RWPE1 (cell line): Measurements from ENCODE around the gene SERPINF2.
"Not testable (repeated sequence)": the region's sequence is repeated elsewhere in the genome, so short reads cannot be mapped to it uniquely, and the experiment has no call there.

Source experiments
- CTCF ChIA-PET: fragments of 350-600 bp; sonication (Branson Sonifier 250); formaldehyde crosslinking; extraction: SDS; loops from one replicate; lab custom pipeline; 2021; lab: Yijun Ruan, JAX
- POLR2A ChIA-PET: fragments of 400-600 bp; formaldehyde crosslinking; extraction: SDS; loops from one replicate; lab custom pipeline; 2020; ENCODE audit warnings: antibody characterized with exemption; ENCODE audit not compliant: low non-redundant PET; lab: Yijun Ruan, JAX
- DNase-seq: peaks from one replicate; pipeline ENCODE4 v3.0.0; 2012; ENCODE audit warnings: low spot score
- H3K27ac ChIP-seq: fragments of 450-650 bp; 2 replicates; pipeline ENCODE4 v1.5.1; 2017
- TF ChIP-seq, protein P1 (sequence below): fragments of 450-650 bp; conservative IDR thresholded peaks from 2 replicates; pipeline ENCODE4 v1.5.1; 2017; ENCODE audit warnings: low read depth, mild to moderate bottlenecking

Gene SERPINF2

DNA sequence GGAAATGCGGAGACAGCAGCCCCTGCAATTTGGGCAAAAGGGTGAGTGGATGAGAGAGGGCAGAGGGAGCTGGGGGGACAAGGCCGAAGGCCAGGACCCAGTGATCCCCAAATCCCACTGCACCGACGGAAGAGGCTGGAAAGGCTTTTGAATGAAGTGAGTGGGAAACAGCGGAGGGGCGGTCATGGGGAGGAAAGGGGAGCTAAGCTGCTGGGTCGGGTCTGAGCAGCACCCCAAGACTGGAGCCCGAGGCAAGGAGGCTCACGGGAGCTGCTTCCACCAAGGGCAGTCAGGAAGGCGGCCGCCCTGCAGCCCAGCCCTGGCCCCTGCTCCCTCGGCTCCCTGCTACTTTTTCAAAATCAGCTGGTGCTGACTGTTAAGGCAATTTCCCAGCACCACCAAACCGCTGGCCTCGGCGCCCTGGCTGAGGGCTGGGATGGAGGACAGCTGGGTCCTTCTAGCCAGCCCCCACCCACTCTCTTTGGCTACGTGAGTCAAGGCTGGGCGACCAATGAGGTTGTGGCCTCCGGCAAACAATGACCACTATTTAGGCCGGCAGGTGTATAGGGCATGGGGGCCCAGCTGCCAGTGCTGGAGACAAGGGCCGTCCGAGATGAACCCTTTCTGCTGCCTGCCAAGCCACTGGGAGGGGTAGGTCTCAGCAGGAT, 19.7 kb downstream of the SERPINF2 start:
- peak overlapping the region; percentile 99 for H3K27ac ChIP-seq
- no peak for DNase-seq
- POLR2A ChIA-PET, result no interaction called here
- TF ChIP-seq, protein P1, sequence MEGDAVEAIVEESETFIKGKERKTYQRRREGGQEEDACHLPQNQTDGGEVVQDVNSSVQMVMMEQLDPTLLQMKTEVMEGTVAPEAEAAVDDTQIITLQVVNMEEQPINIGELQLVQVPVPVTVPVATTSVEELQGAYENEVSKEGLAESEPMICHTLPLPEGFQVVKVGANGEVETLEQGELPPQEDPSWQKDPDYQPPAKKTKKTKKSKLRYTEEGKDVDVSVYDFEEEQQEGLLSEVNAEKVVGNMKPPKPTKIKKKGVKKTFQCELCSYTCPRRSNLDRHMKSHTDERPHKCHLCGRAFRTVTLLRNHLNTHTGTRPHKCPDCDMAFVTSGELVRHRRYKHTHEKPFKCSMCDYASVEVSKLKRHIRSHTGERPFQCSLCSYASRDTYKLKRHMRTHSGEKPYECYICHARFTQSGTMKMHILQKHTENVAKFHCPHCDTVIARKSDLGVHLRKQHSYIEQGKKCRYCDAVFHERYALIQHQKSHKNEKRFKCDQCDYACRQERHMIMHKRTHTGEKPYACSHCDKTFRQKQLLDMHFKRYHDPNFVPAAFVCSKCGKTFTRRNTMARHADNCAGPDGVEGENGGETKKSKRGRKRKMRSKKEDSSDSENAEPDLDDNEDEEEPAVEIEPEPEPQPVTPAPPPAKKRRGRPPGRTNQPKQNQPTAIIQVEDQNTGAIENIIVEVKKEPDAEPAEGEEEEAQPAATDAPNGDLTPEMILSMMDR, result no peak
- CTCF ChIA-PET, result no interaction called here

DNA sequence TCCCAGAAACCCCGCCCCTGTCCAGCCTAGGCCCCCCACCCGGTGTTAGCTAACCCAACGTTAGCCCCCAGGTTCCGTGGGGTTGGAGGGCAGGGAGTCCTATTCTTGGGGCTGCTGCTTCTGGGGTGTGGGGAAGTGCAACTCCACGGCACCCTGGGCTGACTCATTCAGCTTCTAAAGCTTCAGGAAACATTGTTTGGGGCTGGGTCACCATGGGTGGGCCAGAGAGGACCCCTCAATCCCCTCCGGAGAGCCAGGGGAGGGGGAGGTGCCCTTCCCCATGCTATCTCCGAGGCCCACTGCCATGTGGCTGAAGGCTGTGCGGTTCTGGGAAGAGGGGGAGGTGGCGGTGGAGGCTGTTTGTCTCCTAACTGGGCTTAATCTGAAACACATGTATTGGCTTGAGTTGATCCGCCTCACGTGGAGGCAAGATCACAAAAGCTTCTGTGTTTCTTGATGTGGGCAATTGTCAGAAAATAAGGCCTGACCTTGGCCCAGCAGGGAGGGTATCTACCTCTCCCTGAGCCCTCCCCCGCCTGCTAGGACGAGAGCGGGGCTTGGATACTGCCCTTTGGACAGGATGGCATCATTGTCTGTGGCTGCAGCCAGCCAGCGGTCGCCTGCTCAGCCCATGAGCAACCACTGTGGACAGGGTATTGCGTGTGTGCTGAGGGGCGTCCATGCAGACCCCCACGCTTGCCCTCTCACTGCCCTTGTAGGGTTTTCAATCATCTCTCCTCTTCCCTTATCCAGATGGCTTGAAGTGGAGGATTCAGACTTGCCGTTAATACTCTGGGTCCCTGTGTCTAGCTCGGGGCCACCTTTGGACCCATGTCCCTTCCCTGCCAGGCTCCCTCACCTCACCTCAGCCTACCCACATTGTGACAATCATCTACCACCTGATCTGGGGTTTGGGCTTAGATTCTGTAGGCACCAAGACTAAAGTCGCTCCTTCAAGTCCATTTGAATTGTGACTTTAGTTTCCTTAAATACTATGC, 20.5 kb downstream of the SERPINF2 start:
- DNase-seq, result no peak
- peak overlapping the region; percentile 99 for H3K27ac ChIP-seq
- TF ChIP-seq, protein P1, result no peak
- POLR2A ChIA-PET, result no interaction called here
- CTCF ChIA-PET, result no interaction called here

DNA sequence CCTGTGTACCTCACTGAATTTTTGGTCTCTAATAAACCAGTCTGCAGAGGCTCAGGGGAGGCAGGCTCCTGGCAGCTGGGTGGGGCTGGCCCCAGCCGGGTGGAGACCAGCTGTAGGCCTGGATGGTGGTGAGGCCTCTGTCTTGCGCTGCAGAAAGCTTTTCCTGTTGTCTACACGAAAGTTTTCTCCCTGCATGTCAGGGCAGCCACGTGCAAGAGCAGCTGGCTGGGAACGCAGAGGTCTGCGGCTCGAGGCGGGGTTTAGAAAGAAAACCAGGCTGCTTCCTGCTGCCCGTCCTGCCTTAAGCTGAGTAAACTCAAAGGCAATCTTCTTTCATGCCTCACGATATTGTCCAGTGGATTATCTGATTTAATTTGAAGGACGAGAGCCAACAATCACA, 21.6 kb downstream of the SERPINF2 start:
- H3K27ac ChIP-seq, result peak overlapping the region; percentile 99
- TF ChIP-seq, protein P1, result no peak
- ChIA-PET CTCF (no interaction called here), POLR2A (no interaction called here)
- no peak for DNase-seq

DNA sequence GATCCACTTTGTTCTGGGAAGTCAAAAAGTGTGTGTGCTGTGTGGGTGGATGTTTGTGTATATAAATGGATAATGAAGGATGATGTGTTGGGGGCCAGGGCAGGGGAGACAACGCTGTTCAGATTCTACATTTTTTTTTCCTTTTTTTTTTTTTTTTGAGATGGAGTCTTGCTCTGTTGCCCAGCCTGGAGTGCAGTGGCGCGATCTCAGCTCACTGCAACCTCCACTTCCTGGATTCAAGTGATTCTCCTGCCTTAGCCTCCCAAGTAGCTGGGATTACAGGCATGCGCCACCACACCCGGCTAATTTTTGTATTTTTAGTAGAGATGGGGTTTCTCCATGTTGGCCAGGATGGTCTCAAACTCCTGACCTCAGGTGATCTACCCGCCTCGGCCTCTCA, 22.0 kb downstream of the SERPINF2 start:
- H3K27ac ChIP-seq, result peak overlapping the region; percentile 99
- CTCF ChIA-PET, DNase-seq, POLR2A ChIA-PET: not testable (repeated sequence)

DNA sequence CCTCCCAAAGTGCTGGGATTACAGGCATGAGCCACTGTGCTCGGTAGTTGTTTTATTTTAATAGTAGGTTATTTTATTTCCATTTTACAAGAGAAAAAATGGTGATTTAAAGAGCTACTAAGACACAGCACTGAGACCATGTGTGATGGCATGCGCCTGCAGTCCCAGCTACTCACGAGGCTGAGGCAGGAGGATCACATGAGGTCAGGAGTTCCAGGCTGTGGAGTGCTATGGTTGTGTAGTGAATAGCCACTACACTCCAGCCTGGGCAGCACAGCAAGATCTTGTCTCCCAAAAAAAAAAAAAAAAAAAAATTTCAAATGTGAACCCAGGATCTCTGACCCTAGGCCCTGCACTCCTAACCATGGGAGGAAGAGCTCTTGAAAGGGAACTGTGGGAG, 22.9 kb downstream of the SERPINF2 start:
- H3K27ac ChIP-seq, result peak overlapping the region; percentile 99
- POLR2A ChIA-PET, result no interaction called here
- DNase-seq, result no peak
- CTCF ChIA-PET, result no interaction called here
- TF ChIP-seq, protein P1, result no peak

DNA sequence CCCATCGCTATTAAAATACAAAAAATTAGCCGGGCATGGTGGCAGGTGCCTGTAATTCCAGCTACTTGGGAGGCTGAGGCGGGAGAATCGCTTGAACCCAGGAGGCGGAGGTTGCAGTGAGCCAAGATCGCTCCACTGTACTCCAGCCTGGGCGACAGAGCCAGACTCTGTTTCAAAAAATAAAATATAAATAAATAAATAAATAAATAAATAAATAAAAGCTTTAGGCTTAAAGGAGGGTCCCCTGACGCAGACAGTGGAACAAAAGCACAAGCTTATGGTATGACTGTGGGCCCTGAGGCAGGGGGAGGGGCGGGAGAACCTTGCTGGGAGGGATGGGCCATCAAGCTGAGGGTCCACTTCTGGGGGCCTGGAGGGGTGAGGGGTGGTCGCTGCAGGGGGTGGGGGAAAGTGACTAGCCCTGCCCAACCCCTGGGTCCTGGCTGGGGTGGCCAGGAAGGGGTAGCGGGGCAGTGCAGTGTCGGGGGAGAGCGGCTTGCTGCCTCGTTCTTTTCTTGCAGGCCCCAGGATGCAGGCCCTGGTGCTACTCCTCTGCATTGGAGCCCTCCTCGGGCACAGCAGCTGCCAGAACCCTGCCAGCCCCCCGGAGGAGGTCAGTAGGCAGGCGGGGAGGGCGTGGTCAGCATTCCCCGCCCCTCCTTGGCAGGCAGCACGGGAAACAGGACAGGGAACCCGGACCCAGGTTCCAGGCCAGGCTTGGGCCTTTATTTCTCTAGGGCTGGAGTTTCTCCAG, 23.9 kb downstream of the SERPINF2 start:
- TF ChIP-seq, protein P1, result no peak
- DNase-seq, result no peak
- peak overlapping the region; percentile 99 for H3K27ac ChIP-seq
- POLR2A ChIA-PET, result no interaction called here
- CTCF ChIA-PET, result interaction anchor here (0.6 to 1.3 kb wide), 3 partner anchors 9 to 26 kb away, joined by 3 to 4 read pairs (median 3); no protein-coding TSS in a partner anchor
